Measurements from ENCODE around the gene TAX1BP3. TPM values are rescaled to one million over a fixed set of nuclear protein-coding genes. Genes with fewer than 3 reads are reported as not detected.
A peak's percentile ranks its signal among the peaks of the same experiment; 100 is the strongest.
"Not testable (repeated sequence)": the region's sequence is repeated elsewhere in the genome, so short reads cannot be mapped to it uniquely, and the experiment has no call there.

Gene TAX1BP3
- total RNA-seq, 1 donor from 2014 or later: 148 TPM

DNA sequence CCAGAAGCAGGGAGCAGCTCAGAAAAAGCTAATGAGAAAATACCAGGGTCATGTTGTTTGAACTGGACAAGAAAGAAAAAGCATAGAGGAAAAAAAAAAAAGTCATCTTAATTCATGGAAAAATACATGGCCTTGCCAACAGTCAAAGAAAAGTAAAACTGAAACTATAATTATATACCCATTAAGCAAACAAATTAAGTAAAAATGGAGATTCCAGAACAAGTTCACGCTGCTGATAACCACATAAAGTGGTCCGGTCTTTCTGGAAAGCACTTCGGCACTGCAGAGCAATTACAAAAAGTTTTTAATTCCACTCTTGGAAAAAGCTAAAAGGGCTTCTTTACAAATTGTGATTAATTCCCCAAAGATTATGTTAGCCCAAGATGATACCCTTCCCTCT lies 40.0 kb upstream of the TAX1BP3 start:
- no peak overlapping the region for H3K4me3 Mint-ChIP-seq (ENCODE audit: unreplicated experiment)
- H3K27me3 Mint-ChIP-seq (ENCODE audit: unreplicated experiment): peaks cover 2% of the 10 kb centered on the region
- no peak for DNase-seq (ENCODE audit: low spot score)
- peaks cover 4% of the 10 kb centered on the region for H3K4me1 Mint-ChIP-seq (ENCODE audit: unreplicated experiment)
- no peaks in the 10 kb centered on the region for H3K9me3 Mint-ChIP-seq (ENCODE audit: unreplicated experiment)
- TF ChIP-seq, protein P1, sequence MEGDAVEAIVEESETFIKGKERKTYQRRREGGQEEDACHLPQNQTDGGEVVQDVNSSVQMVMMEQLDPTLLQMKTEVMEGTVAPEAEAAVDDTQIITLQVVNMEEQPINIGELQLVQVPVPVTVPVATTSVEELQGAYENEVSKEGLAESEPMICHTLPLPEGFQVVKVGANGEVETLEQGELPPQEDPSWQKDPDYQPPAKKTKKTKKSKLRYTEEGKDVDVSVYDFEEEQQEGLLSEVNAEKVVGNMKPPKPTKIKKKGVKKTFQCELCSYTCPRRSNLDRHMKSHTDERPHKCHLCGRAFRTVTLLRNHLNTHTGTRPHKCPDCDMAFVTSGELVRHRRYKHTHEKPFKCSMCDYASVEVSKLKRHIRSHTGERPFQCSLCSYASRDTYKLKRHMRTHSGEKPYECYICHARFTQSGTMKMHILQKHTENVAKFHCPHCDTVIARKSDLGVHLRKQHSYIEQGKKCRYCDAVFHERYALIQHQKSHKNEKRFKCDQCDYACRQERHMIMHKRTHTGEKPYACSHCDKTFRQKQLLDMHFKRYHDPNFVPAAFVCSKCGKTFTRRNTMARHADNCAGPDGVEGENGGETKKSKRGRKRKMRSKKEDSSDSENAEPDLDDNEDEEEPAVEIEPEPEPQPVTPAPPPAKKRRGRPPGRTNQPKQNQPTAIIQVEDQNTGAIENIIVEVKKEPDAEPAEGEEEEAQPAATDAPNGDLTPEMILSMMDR (IDR thresholded peaks at IDR 0.05; ENCODE audit: unreplicated experiment): no peak
- H3K36me3 Mint-ChIP-seq (ENCODE audit: low read depth, unreplicated experiment): peaks cover 4% of the 10 kb centered on the region
- H3K27ac Mint-ChIP-seq (ENCODE audit: unreplicated experiment): no peak overlapping the region

DNA sequence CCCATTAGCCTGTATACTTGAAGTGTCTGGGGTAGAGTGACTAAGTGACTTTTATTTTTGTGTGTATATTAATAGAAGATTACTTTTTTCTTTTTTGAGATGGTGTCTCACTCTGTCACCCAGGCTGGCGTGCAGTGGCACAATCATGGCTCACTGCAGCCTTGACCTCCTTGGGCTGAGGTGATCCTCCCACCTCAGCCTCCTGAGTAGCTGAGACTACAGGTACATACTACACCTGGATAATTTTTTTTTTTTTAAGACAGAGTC lies 37.3 kb upstream of the TAX1BP3 start:
- not testable (repeated sequence) for H3K36me3 Mint-ChIP-seq (ENCODE audit: low read depth, unreplicated experiment); DNase-seq (ENCODE audit: low spot score); H3K9me3 Mint-ChIP-seq (ENCODE audit: unreplicated experiment); H3K4me3 Mint-ChIP-seq (ENCODE audit: unreplicated experiment); H3K27ac Mint-ChIP-seq (ENCODE audit: unreplicated experiment); H3K27me3 Mint-ChIP-seq (ENCODE audit: unreplicated experiment); H3K4me1 Mint-ChIP-seq (ENCODE audit: unreplicated experiment)

DNA sequence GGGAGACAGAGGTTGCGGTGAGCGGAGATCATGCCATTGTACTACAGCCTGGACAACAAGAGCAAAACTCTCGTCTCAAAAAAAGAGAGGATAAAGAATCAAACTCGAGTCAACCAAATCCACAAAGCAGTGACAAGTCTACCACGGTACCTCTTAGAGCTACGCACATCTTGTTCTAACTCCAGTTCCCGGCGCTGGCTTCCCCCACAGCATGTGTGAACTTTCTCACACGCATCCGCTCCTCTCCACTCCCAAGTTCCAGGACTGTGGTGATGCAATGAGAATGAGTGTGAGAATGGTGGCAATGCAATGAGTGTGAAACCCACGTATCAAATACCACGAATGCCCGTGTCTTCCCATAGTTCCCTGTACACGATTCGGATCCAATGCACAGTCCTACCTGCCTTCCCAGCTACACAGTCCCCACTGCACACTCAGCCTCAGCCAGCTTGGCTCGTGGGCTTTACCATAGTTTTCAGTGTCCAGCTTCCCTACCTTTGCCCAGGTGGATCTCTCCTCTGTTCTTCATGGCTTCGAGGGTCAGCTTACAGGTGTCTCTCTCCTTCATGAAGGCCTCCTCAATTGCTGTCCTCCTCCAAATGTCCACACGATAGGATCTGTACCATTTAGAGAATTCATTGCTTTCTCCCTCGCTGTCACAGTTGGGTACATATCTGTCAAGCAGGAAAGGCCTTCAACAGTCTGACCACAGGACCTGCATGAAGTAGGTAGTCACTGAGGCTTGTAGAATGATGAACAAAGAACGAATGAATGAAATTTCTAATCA lies 36.7 kb upstream of the TAX1BP3 start:
- TF ChIP-seq, protein P1 (IDR thresholded peaks at IDR 0.05; ENCODE audit: unreplicated experiment): no peak
- Mint-ChIP-seq H3K4me3 (ENCODE audit: unreplicated experiment) (no peak overlapping the region), H3K4me1 (ENCODE audit: unreplicated experiment) (peaks cover 4% of the 10 kb centered on the region), H3K36me3 (ENCODE audit: low read depth, unreplicated experiment) (peaks cover 7% of the 10 kb centered on the region), H3K9me3 (ENCODE audit: unreplicated experiment) (no peaks in the 10 kb centered on the region), H3K27ac (ENCODE audit: unreplicated experiment) (no peak overlapping the region), H3K27me3 (ENCODE audit: unreplicated experiment) (peaks cover 2% of the 10 kb centered on the region)
- no peak for DNase-seq (ENCODE audit: low spot score)

DNA sequence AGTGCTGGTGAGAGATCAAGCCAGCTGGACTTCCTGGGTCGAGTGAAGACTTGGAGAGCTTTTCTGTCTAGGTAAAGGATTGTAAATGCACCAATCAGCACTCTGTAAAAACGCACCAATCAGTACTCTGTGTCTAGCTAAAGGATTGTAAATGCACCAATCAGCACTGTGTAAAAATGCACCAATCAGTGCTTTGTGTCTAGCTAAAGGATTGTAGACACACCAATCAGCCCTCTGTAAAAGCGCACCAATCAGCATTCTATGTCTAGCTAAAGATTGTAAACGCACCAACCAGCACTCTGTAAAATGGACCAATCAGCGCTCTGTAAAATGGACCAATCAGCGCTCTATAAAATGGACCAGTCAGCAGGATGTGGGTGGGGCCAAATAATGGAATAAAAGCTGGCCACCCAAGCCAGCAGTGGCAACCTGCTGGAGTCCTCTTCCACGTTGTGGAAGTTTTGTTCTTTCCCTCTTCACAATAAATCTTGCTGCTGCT lies 33.7 kb upstream of the TAX1BP3 start:
- not testable (repeated sequence) for H3K4me1 Mint-ChIP-seq (ENCODE audit: unreplicated experiment); H3K27ac Mint-ChIP-seq (ENCODE audit: unreplicated experiment)

DNA sequence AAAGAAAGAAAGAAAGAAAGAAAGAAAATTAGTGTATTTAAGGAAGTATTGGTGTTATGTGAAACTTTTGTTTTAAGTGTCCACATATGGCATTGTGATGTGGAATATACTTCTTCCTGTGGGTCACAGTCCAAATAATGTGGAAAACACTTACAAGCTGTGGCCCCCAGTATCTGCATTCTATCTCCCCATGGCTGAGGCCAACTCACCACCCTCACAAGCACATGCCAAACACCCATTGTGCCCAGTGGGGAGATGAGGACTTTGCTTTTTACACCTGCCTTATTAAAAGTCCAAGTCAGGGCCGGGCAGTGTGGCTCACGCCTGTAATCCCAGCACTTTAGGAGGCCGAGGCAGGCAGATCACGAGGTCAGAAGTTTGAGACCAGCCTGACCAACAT lies 31.6 kb upstream of the TAX1BP3 start:
- DNase-seq (ENCODE audit: low spot score): no peak
- Mint-ChIP-seq H3K36me3 (ENCODE audit: low read depth, unreplicated experiment) (peaks cover 7% of the 10 kb centered on the region), H3K27ac (ENCODE audit: unreplicated experiment) (no peak overlapping the region), H3K4me1 (ENCODE audit: unreplicated experiment) (peaks cover 4% of the 10 kb centered on the region), H3K9me3 (ENCODE audit: unreplicated experiment) (no peaks in the 10 kb centered on the region), H3K27me3 (ENCODE audit: unreplicated experiment) (peaks cover 7% of the 10 kb centered on the region), H3K4me3 (ENCODE audit: unreplicated experiment) (no peak overlapping the region)
- TF ChIP-seq, protein P1 (IDR thresholded peaks at IDR 0.05; ENCODE audit: unreplicated experiment): no peak

More for the DNA sequence above, 33.7 kb upstream of the TAX1BP3 start:
- H3K4me3 Mint-ChIP-seq (ENCODE audit: unreplicated experiment): peak overlapping the region; percentile 28
- not testable (repeated sequence) for H3K9me3 Mint-ChIP-seq (ENCODE audit: unreplicated experiment); DNase-seq (ENCODE audit: low spot score); H3K36me3 Mint-ChIP-seq (ENCODE audit: low read depth, unreplicated experiment); H3K27me3 Mint-ChIP-seq (ENCODE audit: unreplicated experiment)

DNA sequence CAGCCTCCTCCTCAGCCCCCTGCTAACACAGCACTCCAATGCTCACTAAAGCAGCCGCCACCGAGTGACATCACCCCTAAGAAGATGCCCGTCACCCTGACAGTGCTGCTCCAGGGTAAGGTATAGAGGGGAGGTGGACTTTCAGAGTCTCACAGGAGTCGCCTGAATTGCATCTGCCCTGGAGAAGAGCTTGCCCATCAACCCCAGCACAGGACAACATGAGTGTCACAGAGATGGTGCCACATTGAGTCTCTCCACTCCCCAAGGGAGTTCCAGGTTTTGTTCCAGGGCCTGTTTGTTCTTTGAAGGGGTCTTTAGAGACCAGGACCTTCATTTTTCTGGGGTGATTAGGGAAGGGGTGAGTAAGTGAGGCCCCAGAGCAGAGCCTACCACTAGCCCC lies 29.8 kb upstream of the TAX1BP3 start:
- DNase-seq (ENCODE audit: low spot score): no peak
- H3K27me3 Mint-ChIP-seq (ENCODE audit: unreplicated experiment): peaks cover 10% of the 10 kb centered on the region
- no peaks in the 10 kb centered on the region for H3K9me3 Mint-ChIP-seq (ENCODE audit: unreplicated experiment)

More for the DNA sequence above, 29.8 kb upstream of the TAX1BP3 start:
- H3K27ac Mint-ChIP-seq (ENCODE audit: unreplicated experiment): no peak overlapping the region
- H3K4me1 Mint-ChIP-seq (ENCODE audit: unreplicated experiment): no peaks in the 10 kb centered on the region
- no peak overlapping the region for H3K4me3 Mint-ChIP-seq (ENCODE audit: unreplicated experiment)
- TF ChIP-seq, protein P1 (IDR thresholded peaks at IDR 0.05; ENCODE audit: unreplicated experiment): no peak
- peaks cover 7% of the 10 kb centered on the region for H3K36me3 Mint-ChIP-seq (ENCODE audit: low read depth, unreplicated experiment)
